Myocyte (in vitro differentiated cells): ENCODE results near the gene PAPSS2. TPM values are rescaled to one million over a fixed set of nuclear protein-coding genes. Genes with fewer than 3 reads are reported as not detected.
"Not testable (repeated sequence)": the region's sequence is repeated elsewhere in the genome, so short reads cannot be mapped to it uniquely, and the experiment has no call there.

Source experiments
- DNase-seq: peaks from one replicate; pipeline ENCODE4 v3.0.0-alpha.2; 2012; ENCODE audit warnings: low read depth
- total RNA-seq: library from RNA; depleted of rRNA; stranded (reverse); fragments of >200 nt; gene quantifications from 2 replicates; pipeline ENCODE4 v1.2.3, GENCODE V29; 2014

PAPSS2 gene
- total RNA-seq, 1 donor from 2014 or later = 8.3 TPM

DNA sequence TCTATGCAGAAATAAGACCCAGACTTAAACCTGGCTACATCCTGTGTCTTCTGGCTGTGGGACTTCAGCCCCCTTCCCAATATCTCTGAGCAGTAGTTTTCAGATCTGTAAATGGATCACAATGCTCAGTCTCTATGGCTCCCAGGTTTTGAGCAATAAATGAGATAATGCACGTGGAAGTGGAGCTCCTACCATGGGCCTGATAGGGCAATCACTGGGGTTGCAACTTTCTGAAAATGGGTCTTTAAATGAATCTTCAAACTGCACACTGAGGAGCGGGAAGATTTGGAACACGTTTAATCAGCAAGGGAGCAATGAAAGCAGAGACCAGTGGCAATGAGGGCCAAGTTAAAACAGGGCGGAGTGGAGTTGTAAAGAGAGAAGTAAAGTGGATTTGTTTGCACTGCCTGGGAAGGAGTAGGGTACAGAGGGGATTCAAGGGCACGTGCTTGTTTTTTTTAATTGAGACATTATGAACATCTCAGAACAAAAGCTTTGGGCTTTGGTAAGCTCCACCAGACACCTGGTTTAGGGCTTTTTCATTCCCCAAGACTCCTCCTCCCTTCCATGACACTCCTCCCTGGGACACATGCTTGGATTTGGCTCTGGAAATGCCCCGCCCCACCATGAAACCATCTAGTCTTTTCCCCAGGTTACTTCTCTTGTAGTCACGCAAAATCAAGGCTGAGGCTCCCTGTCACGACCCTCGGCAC is 42.7 kb downstream of the PAPSS2 start:
- DNase-seq = no peak

DNA sequence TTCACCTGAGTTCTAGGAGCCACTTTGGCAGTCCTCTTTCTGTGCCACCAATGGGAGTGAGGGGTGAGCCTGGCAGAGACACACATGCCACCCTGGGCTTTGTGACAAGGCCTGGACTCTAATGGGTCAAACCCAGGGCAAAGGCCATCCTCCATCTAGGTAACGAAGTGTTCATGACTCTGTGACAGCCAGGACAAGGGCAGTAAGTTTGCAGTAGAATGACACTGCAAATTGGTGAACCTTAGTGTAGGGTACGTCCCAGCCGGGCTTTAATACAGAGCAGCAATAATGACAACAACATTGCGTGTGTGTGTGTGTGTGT is 43.3 kb downstream of the PAPSS2 start:
- no peak for DNase-seq

DNA sequence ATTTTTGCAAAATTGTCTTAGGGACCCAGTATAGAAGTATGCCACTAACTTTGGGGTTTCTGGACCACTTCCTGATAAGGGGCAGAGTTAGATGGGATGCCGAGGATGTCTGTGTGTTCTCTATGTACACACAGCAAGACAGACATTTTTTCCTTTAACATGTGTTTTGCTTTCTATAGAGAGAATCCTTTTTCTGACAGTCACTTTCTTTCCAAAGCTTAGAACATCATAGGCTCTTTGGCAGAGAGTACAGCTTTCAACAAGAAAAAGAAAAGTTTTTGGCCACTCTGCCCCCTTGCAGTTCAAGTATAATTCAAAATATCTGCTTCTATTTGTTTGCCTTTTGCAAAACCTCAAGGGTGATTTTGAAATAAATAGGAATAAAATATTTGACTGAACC is 44.1 kb downstream of the PAPSS2 start:
- no peak for DNase-seq

DNA sequence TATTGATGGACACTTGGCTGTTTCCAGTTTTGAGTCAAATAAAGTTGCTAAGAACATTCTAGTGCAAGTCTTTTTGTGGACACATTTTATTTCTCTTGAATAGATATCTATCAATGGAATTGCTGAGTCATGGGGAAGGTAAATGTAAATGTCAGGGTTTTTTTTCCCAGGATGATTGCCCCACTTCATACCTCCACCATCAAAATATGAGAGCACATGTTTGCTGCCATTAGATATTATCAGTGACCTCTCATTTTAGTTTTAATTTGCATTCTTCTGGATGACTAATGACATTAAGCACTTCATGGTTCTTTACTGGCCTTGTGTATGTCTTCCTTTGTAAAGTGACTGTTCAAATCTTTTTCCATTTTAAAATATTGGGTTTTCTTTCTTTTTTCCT is 45.7 kb downstream of the PAPSS2 start:
- DNase-seq = no peak

DNA sequence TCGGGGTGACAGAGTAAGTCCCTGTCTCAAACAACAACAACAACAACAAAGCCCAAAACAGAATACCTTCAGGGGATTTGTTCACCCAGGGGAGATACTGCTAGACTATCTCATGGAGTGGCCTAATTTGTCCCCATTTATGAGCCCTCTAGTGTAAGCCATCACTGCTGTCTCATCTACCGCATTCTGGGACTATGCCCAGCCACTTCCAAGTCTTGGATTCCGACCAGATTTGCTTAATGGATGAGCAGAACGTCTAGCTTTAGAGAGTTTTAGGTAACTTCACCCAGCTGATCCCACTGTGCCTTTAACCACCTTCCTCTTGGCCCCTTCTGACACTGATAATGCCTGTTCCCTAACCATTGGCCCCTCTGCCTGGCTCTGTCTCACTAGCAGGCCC is 47.1 kb downstream of the PAPSS2 start:
- no peak for DNase-seq

DNA sequence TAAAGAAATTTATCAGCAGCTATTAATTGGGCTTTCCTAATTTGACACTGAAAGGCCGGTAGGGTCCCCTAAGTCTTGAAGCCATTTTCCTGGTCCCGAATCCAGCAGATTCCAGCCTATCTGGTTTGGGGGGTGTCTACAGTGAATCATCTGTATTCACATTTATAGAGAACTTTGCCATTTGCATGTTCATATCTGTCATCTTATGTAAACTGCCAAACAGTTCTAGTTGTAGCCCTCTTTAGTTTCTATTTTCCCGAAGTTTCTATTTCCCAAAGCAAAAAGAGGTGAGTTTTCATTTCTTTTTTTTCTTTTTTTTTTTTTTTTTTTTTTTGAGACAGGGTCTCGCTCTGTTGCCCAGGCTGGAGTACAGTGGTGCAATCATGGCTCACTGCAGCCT is 47.6 kb downstream of the PAPSS2 start:
- no peak for DNase-seq

DNA sequence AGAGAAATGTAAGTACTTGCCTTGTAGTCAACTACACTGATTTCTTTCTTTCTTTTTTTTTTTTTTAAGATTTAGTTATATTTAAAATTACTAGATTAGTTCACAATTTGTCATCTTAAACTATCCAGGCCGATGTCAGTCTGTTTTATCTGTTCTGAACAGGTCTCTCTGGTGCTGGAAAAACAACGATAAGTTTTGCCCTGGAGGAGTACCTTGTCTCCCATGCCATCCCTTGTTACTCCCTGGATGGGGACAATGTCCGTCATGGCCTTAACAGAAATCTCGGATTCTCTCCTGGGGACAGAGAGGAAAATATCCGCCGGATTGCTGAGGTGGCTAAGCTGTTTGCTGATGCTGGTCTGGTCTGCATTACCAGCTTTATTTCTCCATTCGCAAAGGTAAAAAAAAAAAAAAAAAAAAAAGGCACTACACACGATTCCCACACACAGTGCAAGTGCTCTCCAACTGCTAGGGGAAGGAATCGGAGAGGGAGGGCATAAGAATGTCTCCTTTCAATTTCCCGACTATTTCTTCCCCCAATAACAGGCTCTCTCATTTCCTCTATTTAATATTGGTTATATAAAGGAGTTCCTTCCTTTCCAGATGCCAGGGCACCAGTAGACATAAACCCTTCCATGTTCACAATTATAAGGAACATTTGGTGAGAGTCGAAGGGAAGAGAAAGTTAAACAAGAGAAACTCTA is 53.4 kb downstream of the PAPSS2 start:
- no peak for DNase-seq

DNA sequence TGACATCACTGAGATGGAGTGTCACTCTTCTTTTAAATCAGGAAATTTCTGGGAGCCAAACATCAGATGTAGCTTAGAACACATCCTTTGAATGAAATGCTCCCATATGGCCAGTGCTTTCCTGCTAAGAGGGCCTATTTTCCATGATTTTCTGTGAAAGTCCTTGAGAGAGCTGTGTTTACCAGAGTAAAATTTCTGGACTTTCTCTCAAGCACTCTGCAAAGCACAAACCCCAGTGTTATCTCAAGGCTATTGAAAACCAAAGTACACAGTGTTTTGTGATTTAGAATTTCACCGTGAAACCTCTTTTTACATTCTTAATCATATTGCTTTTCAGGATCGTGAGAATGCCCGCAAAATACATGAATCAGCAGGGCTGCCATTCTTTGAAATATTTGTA is 54.0 kb downstream of the PAPSS2 start:
- no peak for DNase-seq

DNA sequence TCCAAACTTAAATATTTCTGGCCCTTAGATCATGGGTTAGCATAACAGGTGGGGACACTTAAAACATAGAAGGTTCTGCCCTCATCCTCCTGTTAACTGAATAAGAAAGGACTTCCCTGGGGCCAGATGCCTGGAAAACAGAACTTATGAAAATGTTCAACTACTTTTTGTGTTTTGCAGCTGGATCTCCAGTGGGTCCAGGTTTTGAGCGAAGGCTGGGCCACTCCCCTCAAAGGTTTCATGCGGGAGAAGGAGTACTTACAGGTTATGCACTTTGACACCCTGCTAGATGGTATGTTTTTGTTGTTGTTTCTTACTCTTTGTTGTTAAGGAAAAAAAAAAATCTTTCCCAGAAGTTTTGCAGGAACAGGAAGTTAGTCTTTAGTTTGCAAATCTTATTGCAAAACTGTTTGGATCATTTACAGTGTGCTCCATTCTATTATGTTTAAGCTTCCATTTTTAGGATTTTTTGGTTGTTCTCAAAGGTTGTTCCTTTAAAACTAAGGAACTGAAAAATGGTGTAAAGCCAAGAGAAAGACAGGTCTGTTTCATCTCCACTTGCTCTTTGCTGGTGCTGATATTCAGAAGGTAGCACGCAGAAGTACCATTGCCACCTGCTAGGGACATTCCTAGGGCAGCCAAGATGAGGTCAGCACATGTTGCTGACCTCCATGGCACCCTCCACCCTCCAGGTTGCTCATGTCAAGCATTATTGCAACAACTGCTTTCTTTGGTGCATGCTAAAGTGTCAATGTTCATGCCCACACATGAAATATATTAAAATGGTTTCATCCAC is 56.1 kb downstream of the PAPSS2 start:
- no peak for DNase-seq

DNA sequence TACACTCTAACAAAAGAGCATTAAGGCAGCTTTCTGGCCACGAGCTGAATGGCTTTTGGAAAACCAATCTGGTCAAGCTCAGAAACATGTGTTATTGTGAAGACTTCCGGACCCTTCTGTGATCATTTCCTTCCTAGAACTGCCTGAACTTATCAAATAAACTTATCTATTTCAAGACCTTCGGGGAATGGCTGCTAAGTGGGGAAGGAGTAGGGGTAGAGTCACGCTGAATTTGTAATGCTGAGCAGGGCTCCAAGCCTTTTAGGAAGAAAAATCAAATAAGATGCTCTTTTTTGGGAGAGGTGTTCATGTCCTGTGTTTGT is 56.6 kb downstream of the PAPSS2 start:
- no peak for DNase-seq

DNA sequence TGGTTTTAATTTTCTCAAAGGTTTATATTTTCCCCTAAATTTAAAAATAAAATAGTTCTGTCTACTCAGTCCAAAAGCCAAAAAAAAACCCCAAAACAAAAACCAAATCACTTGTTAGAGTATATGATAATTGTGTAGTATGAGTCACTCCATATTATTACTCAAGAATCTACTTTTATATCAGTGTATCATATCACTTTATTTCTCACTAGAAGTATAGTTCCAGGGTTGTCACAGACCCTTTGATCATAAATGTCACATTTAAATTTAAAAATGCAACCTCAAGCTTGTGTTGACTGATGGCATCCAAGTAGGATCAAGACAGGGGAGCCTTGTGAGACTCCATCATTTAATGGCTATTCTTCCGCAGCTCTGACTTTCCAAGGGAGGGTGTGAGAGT is 61.0 kb downstream of the PAPSS2 start:
- no peak for DNase-seq

DNA sequence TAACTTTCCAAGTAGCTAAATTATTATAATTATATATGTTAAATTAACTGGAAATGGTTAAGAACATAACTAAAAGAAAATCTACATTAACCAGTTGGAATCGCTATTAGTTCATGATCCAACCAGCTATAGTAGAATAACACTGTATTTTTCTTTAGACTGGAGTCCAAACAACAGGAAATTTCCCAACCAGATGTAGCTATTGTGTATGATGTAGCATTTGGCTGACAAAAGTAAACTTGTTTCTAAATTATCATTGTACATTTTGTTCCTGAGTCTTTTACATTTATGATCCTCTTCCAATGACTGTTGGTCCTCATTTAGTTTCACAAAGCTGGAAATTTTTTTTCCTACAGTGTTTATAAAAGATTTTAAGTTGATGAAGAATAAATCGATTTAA is 62.1 kb downstream of the PAPSS2 start:
- no peak for DNase-seq

DNA sequence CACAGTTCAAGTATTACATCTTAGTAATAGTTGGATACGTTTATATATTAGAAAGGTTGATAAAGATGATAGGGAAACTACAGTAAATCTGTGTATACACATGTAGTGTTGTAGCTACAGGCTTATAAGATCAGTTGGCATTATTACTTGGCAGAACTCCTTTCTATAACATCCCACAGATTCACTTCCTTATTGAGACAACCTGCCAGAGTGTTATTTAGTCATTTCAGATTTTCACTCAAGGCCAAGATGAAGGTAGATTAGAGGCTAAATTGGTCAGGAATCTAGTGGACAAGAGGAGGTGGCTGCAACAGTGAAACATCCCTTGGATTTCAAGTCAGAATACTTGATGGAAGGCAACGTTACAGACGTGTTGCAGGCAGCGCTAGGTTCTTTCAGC is 63.0 kb downstream of the PAPSS2 start:
- DNase-seq = no peak

DNA sequence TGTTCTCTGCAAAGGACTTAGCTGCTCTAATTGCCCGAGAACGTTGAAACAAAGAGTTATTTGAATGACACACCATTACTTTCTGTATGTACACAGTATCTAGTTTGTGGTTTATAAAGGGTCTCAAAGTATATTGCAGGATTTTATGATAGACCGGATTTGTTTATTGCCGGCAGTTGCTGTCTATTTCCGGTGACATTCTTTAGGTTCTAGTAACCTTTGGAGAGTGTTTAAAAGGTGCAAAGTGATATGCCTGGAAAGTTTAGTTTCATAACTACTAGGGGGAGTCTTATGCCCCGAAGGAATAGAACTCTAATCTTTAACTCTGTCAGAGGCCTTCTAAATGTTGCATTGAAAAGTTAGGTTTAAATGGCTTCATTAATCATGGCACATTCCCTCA is 63.8 kb downstream of the PAPSS2 start:
- no peak for DNase-seq

DNA sequence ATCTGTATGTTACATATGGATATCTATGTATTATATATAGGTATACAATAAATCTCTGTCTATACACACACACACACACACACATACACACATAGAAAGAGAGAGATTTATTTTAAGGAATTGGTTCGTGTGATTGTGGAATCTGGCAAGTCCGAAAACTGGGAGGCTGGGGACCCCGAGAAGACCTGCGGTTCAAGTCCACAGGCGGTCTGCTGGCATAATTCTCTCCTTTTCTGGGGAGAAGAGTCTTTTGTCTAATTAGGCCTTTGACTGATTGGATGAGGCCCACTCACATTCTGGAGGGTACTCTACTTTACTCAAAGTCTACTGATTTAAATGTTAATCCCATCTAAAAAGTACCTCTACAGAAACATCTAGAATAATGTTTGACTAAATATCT is 65.1 kb downstream of the PAPSS2 start:
- no peak for DNase-seq

DNA sequence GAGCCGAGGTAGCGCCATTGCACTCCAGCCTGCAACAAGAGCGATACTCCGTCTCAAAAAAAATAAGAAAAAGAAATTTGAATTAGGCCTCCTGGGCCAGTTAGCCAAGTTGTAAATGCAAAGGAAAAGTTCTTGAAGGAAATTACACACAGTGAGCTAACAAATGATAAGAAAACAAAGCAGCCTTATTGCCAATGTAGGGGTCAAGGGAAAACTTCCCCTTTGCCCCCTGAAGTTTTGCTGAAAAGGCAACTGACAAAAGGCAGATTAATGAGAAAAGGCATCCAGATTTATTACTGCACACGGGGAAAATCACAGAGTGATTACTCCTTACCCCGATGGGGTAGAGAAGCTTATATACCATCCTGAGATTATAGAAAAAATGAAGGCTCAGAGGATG is 70.3 kb downstream of the PAPSS2 start:
- no peak for DNase-seq

DNA sequence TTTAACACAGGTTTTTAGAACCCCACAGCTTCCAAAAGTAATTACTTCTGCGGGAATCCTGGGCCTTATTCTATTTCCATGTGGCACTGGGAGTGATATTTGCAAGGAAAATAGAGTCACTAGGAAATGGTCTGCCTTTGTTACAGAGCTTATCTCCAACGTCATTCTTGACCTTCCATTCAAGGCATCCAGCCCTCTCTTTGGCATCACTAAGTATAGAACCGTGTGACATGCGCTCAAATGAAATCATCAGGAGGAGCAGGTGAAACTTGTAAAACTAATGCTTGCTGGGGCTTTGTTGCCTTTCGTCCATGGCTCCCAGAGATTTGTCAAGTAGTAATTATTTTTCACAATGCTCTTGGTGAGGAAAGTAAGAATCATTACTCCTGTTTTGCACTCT is 73.4 kb downstream of the PAPSS2 start:
- DNase-seq = no peak

DNA sequence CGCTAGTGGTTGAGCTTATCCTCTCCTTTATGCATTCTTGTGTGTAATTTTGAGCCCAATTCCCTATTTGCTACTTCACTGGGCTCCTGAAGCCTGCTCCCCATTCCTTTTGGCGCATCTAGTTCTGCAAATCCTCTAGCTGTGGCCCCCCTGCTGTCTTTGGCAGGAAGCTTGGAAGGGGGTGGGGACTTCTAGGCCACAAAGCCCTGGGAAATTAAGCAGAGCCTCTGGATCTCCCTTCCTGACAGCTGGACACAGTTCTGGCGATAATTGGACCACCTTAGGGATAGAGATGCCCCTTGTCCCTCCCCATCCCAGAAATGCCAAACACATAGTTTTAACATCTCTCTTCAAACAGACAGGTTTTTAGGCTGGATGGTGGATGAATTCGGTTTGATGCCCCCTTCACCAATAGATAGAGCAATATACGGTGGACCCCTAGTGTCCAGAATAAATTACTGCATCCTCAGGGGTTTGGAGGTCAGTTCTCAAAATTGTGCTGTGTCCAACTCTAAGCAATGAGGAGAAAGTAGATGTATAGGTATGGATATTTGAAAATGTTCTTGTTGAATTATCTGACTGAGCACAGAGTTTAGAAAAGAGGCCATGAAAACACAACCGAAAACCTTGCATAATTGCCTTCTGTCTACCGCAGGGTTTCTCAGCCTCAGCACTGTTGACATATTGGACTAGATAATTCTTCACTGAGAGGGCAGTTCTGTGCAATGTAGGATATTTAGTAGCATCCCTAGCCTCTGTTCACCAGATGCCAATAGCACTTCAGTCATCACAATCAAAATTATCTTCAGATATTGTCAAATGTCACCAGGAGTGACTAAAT is 75.5 kb downstream of the PAPSS2 start:
- DNase-seq = peak; percentile 65

DNA sequence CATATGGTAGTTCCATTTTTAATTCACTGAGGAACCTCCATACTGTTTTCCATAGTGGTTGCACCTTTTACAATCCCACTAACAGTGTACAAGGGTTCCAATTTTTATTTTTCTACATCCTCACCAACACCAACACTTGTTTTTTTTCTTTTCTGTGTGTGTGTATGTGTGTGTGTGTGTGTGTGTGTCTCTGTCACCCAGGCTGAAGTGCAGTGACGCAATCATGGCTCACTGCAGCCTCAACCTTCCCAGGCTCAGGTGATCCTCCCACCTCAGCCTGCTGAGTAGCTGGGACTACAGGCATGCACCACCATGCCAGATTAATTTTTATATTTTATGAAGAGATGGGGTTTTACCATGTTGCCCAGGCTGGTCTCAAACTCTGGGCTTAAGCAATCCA is 78.6 kb downstream of the PAPSS2 start:
- DNase-seq = not testable (repeated sequence)

DNA sequence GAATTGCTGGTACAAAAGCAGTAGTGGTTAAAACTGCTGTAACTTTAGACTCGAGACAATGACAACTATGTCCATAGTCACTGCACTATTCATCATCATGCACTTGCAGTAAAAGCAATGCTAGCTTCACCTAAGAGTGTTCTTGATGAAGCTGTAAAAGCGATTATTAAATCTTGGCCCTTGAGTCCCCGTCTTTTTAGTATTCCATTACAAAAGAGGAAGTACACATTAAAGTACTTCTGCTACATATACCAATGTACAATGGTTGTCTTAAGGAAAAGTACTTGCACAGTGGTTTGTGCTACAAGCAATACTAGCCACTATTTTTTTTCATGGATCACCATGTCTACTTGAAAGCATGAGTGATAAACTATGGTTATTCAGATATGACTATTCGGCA is 80.0 kb downstream of the PAPSS2 start:
- DNase-seq = peak; percentile 18

DNA sequence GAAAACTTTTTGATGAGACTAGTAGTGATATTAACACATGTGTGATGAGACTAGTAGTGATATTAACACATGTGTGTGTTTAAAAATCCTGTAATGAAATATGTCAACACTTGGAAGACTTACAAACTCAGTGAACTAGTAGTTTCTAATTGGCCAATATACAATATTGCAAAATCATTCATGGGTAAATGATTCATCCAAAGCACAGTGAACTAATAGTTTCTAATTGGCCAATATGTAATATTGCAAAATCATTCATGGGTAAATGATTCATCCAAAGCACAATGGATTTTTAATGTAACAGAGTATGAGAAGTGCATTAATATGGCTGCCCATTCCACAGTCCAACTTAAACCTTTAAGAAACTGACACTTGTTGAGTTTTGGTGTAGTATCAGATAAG is 80.6 kb downstream of the PAPSS2 start:
- no peak for DNase-seq
